NOMO-1 treated with DMSO at 0.1 percent for 48 hours (cell line): ENCODE data around the gene PITPNB.

Experiments used
- DNase-seq: peaks from one replicate; lab custom pipeline; 2025; ENCODE audit not compliant: unreplicated experiment; lab: John Stamatoyannopoulos, UW

Gene PITPNB

GRCh38 chr22:27881421-27881820 lies 37.6 kb downstream of the PITPNB start:
- no peak for DNase-seq

- DNase-seq = peak; percentile 48
Measured at GRCh38 chr22:27880778-27881394, 38.2 kb downstream of the PITPNB start.

- DNase-seq = peak; percentile 11
Measured at GRCh38 chr22:27879923-27880322, 39.1 kb downstream of the PITPNB start.

- DNase-seq = no peak
Measured at GRCh38 chr22:27878541-27878940, 40.5 kb downstream of the PITPNB start.

GRCh38 chr22:27877501-27877900 lies 41.6 kb downstream of the PITPNB start:
- no peak for DNase-seq

GRCh38 chr22:27876684-27877083 lies 42.4 kb downstream of the PITPNB start:
- no peak for DNase-seq

- no peak for DNase-seq
Measured at GRCh38 chr22:27875951-27876350, 43.1 kb downstream of the PITPNB start.

GRCh38 chr22:27874764-27875163 lies 44.3 kb downstream of the PITPNB start:
- DNase-seq = no peak

- no peak for DNase-seq
Measured at GRCh38 chr22:27874185-27874584, 44.9 kb downstream of the PITPNB start.

GRCh38 chr22:27873472-27873871 lies 45.6 kb downstream of the PITPNB start:
- DNase-seq = no peak

GRCh38 chr22:27872488-27872887 lies 46.6 kb downstream of the PITPNB start:
- no peak for DNase-seq

- no peak for DNase-seq
Measured at GRCh38 chr22:27871306-27872014, 47.6 kb downstream of the PITPNB start.

- no peak for DNase-seq
Measured at GRCh38 chr22:27870234-27871191, 48.5 kb downstream of the PITPNB start.

GRCh38 chr22:27868732-27869282 lies 50.2 kb downstream of the PITPNB start:
- no peak for DNase-seq

GRCh38 chr22:27867953-27868731 lies 50.9 kb downstream of the PITPNB start:
- DNase-seq = no peak

GRCh38 chr22:27867085-27867952 lies 51.7 kb downstream of the PITPNB start:
- no peak for DNase-seq

- no peak for DNase-seq
Measured at GRCh38 chr22:27866135-27867084, 52.6 kb downstream of the PITPNB start.

GRCh38 chr22:27865496-27865895 lies 53.6 kb downstream of the PITPNB start:
- DNase-seq = no peak

GRCh38 chr22:27863556-27863955 lies 55.5 kb downstream of the PITPNB start:
- DNase-seq = no peak
